OCI-LY1 (cell line): Measurements from ENCODE around the gene CMPK1.
"Not testable (repeated sequence)": the region's sequence is repeated elsewhere in the genome, so short reads cannot be mapped to it uniquely, and the experiment has no call there.

Source experiments
- H2AFZ ChIP-seq: fragments of 200-600 bp; sonication (generic), shearing (Covaris generic); 2 replicates; pipeline ENCODE4 v1.6.0; 2014; ENCODE audit warnings: antibody characterized with exemption, mild to moderate bottlenecking, low read length
- H3F3A ChIP-seq: fragments of 200-600 bp; sonication (generic), shearing (Covaris generic); 2 replicates; pipeline ENCODE4 v1.6.0; 2014; ENCODE audit warnings: mild to moderate bottlenecking, antibody characterized with exemption, low read length, moderate library complexity; ENCODE audit not compliant: insufficient read depth
- H3K27ac ChIP-seq: fragments of 200-600 bp; sonication (generic); 2 replicates; pipeline ENCODE4 v1.5.1; 2014; ENCODE audit warnings: low read length, mixed run types, mild to moderate bottlenecking, low read depth; ENCODE audit not compliant: poor library complexity, severe bottlenecking
- H3K27me3 ChIP-seq: fragments of 200-600 bp; sonication (generic); 2 replicates; pipeline ENCODE4 v1.6.0; 2014; ENCODE audit warnings: antibody characterized with exemption, mild to moderate bottlenecking, low read length, moderate library complexity; ENCODE audit not compliant: insufficient read depth
- H3K36me3 ChIP-seq: fragments of 200-600 bp; sonication (generic); 2 replicates; pipeline ENCODE4 v1.6.1; 2014; ENCODE audit warnings: mild to moderate bottlenecking, antibody characterized with exemption, low read length, moderate library complexity, mixed read lengths; ENCODE audit not compliant: insufficient read depth
- H3K4me1 ChIP-seq: fragments of 200-600 bp; sonication (generic); 2 replicates; pipeline ENCODE4 v1.5.1; 2014; ENCODE audit warnings: mild to moderate bottlenecking, low read length, moderate library complexity; ENCODE audit not compliant: insufficient read depth, severe bottlenecking
- H3K4me2 ChIP-seq: fragments of 200-600 bp; sonication (generic), shearing (Covaris generic); 2 replicates; pipeline ENCODE4 v1.6.1; 2014; ENCODE audit warnings: low read length
- H3K4me3 ChIP-seq: fragments of 200-600 bp; sonication (generic); 2 replicates; pipeline ENCODE4 v1.5.1; 2014; ENCODE audit warnings: low read length, low read depth, mild to moderate bottlenecking, mixed read lengths; ENCODE audit not compliant: poor library complexity, severe bottlenecking
- H3K79me2 ChIP-seq: fragments of 200-600 bp; shearing (Covaris generic); 2 replicates; pipeline ENCODE4 v1.6.1; 2016; ENCODE audit warnings: mixed run types, low read length, mixed read lengths; ENCODE audit not compliant: insufficient read depth
- H3K9ac ChIP-seq: fragments of 200-600 bp; sonication (generic), shearing (Covaris generic); 2 replicates; pipeline ENCODE4 v1.6.1; 2014; ENCODE audit warnings: mild to moderate bottlenecking, low read length, mixed read lengths
- H3K9me2 ChIP-seq: fragments of 200-600 bp; sonication (generic), shearing (Covaris generic); 2 replicates; pipeline ENCODE4 v1.6.1; 2014; ENCODE audit warnings: low read depth, mild to moderate bottlenecking, low read length, mixed read lengths
- H3K9me3 ChIP-seq: fragments of 200-600 bp; shearing (Covaris generic); 2 replicates; pipeline ENCODE4 v1.6.1; 2014; ENCODE audit warnings: low read length, mixed read lengths
- H4K20me1 ChIP-seq: fragments of 200-600 bp; sonication (generic), shearing (Covaris generic); 2 replicates; pipeline ENCODE4 v1.6.0; 2016; ENCODE audit warnings: mild to moderate bottlenecking, low read length; ENCODE audit not compliant: insufficient read depth
- CTCF ChIP-seq: fragments of 200-600 bp; sonication (generic), shearing (Covaris generic); IDR thresholded peaks from 2 replicates; pipeline ENCODE4 v1.5.1; 2017; ENCODE audit warnings: mild to moderate bottlenecking, antibody characterized with exemption, low read length, moderate library complexity, mixed read lengths
- EZH2 ChIP-seq: fragments of 200-600 bp; sonication (generic), shearing (Covaris generic); IDR thresholded peaks from 2 replicates; pipeline ENCODE4 v1.8.0; 2017; ENCODE audit warnings: borderline replicate concordance, mixed run types, mild to moderate bottlenecking, antibody characterized with exemption, low read length, moderate library complexity, mixed read lengths

CMPK1 gene

GRCh38 chr1:47313915-47314664 lies 19.5 kb upstream of the CMPK1 start, which contains the start of gene STIL:
STIL (minus strand) TSS chr1:47314147; CDS start chr1:47310319, 3,828 bp downstream.
- Histone ChIP-seq H3K4me2 (peak within 1 kb of the TSS; percentile 86), H3K4me3 (peak within 1 kb of the TSS; percentile 84), H3K9me2 (no peaks in the 10 kb centered on the region), H2AFZ (no peak within 1 kb of the TSS), H3K4me1 (peaks cover 19% of the 10 kb centered on the region), H3K9ac (peak within 1 kb of the TSS; percentile 90), H3K27me3 (no peaks in the 10 kb centered on the region), H3K79me2 (peaks cover 46% of the 10 kb centered on the region), H3F3A (no peaks in the 10 kb centered on the region), H3K36me3 (peaks cover 38% of the 10 kb centered on the region), H3K9me3 (no peaks in the 10 kb centered on the region), H4K20me1 (no peaks in the 10 kb centered on the region), H3K27ac (peak within 1 kb of the TSS; percentile 78)
- TF ChIP-seq CTCF (no peak), EZH2 (no peak)

GRCh38 chr1:47317841-47318240 lies 15.7 kb upstream of the CMPK1 start:
- H3K27me3 ChIP-seq, result no peaks in the 10 kb centered on the region
- H3F3A ChIP-seq, result no peaks in the 10 kb centered on the region
- H4K20me1 ChIP-seq, result no peaks in the 10 kb centered on the region
- H3K4me3 ChIP-seq, result no peak overlapping the region
- H3K36me3 ChIP-seq, result peaks cover under 1% of the 10 kb centered on the region; the same call in 1 of the 2 replicates
- no peak overlapping the region for H3K27ac ChIP-seq
- no peak for TF ChIP-seq CTCF
- no peak for TF ChIP-seq EZH2
- no peaks in the 10 kb centered on the region for H3K9me3 ChIP-seq
- H3K4me1 ChIP-seq, result peaks cover 2% of the 10 kb centered on the region
- no peaks in the 10 kb centered on the region for H3K9me2 ChIP-seq
- H3K79me2 ChIP-seq, result peaks cover 10% of the 10 kb centered on the region
- H3K9ac ChIP-seq, result no peak overlapping the region
- no peak overlapping the region for H2AFZ ChIP-seq
- H3K4me2 ChIP-seq, result no peak overlapping the region

- H3K4me1 ChIP-seq, H3K9me2 ChIP-seq, H3K9ac ChIP-seq, H3K4me3 ChIP-seq, H2AFZ ChIP-seq, H3K27ac ChIP-seq, H4K20me1 ChIP-seq, H3K9me3 ChIP-seq, H3F3A ChIP-seq, H3K27me3 ChIP-seq, H3K79me2 ChIP-seq, H3K36me3 ChIP-seq, H3K4me2 ChIP-seq: not testable (repeated sequence)
Measured at GRCh38 chr1:47319968-47320367, 13.6 kb upstream of the CMPK1 start.

- Histone ChIP-seq H2AFZ (peak overlapping the region; percentile 85; the same call in 1 of the 2 replicates), H3K4me1 (no peaks in the 10 kb centered on the region), H3K79me2 (no peaks in the 10 kb centered on the region), H3K4me2 (no peak overlapping the region), H4K20me1 (no peaks in the 10 kb centered on the region), H3K27me3 (no peaks in the 10 kb centered on the region), H3K9me2 (no peaks in the 10 kb centered on the region), H3K9me3 (no peaks in the 10 kb centered on the region), H3K36me3 (no peaks in the 10 kb centered on the region), H3K27ac (no peak overlapping the region), H3F3A (no peaks in the 10 kb centered on the region), H3K4me3 (no peak overlapping the region), H3K9ac (no peak overlapping the region)
- TF ChIP-seq EZH2, result no peak
- TF ChIP-seq CTCF, result no peak
Measured at GRCh38 chr1:47323599-47324031, 10.0 kb upstream of the CMPK1 start.
